Stomach (tissue), 4 donors: Measurements from ENCODE around the gene DNAJC25.

Source experiments
- POLR2A ChIP-seq, 4 donors: fragments of 450-650 bp; IDR thresholded peaks; one replicate each; pipeline ENCODE4 v1.6.1; 2016; ENCODE audit warnings: antibody characterized with exemption in 4 of 4, control low read depth in 2 of 4, mild to moderate bottlenecking in 1 of 4, moderate library complexity in 1 of 4
- TF ChIP-seq, protein P1 (sequence below), 7 experiments: fragments of 450-650 bp in 4 of 7; fragments of 200-600 bp in 3 of 7; sonication (generic) in 3 of 7; IDR thresholded peaks; one replicate each; pipeline ENCODE4 v1.5.1; 2016 to 2019; ENCODE audit warnings: antibody characterized with exemption in 7 of 7, control low read depth in 2 of 7, mild to moderate bottlenecking in 1 of 7

DNA sequence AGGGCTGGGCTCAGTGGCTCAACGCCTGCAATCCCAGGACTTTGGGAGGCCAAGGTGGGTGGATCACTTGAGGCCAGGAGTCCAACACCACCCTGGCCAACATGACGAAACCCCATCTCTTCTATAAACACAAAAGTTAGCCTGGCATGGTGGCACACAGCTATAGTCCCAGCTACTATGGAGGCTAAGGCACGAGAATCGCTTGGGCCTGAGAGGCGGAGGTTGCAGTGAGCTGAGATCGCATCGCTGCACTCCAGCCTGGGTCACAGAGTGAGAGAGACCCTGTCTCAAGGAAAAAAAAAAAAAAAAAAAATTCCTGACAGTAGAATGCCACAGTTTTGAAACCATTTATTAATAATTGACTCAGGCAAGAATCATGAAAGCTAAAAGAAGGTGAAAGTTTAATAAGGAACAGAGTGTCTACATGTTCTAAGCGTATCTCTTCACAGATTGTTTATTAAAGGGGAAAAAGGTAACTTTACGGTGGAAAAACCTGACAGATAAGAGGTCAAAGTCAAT, 26.0 kb upstream of the DNAJC25 start:
- TF ChIP-seq, protein P1, sequence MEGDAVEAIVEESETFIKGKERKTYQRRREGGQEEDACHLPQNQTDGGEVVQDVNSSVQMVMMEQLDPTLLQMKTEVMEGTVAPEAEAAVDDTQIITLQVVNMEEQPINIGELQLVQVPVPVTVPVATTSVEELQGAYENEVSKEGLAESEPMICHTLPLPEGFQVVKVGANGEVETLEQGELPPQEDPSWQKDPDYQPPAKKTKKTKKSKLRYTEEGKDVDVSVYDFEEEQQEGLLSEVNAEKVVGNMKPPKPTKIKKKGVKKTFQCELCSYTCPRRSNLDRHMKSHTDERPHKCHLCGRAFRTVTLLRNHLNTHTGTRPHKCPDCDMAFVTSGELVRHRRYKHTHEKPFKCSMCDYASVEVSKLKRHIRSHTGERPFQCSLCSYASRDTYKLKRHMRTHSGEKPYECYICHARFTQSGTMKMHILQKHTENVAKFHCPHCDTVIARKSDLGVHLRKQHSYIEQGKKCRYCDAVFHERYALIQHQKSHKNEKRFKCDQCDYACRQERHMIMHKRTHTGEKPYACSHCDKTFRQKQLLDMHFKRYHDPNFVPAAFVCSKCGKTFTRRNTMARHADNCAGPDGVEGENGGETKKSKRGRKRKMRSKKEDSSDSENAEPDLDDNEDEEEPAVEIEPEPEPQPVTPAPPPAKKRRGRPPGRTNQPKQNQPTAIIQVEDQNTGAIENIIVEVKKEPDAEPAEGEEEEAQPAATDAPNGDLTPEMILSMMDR (IDR thresholded peaks at IDR 0.05): no peak
- no peak for TF ChIP-seq POLR2A (IDR thresholded peaks at IDR 0.05)
